ENCODE measurements around the gene NFIC.

- TF ChIP-seq CTCF (IDR thresholded peaks at IDR 0.05), result no peak
- TF ChIP-seq POLR2A (IDR thresholded peaks at IDR 0.05), result no peak
Observed at GRCh38 chr19:3455393-3455955, 89.1 kb downstream of the NFIC start.
